Peyer's patch (tissue), 4 donors: ENCODE measurements around the gene ZSWIM3. TPM values are rescaled to one million over a fixed set of nuclear protein-coding genes. Genes with fewer than 3 reads are reported as not detected.
A peak's percentile ranks its signal among the peaks of the same experiment; 100 is the strongest.

ENCODE experiments used
- DNase-seq, 3 donors: peaks; one replicate each; pipeline ENCODE4 v3.0.0-alpha.2; 2017 to 2019
- H3K27ac ChIP-seq, 4 donors: fragments of 200-600 bp; sonication (generic); one replicate each; pipeline ENCODE4 v1.5.1; 2016 to 2019
- H3K27me3 ChIP-seq, 2 donors: fragments of 200-600 bp; sonication (generic); one replicate each; pipeline ENCODE4 v1.5.1; 2019
- H3K36me3 ChIP-seq, 3 donors: fragments of 200-600 bp; sonication (generic); one replicate each; pipeline ENCODE4 v1.5.1; 2016 to 2019
- H3K4me1 ChIP-seq, 4 donors: fragments of 200-600 bp; sonication (generic); one replicate each; pipeline ENCODE4 v1.5.1; 2016 to 2019
- H3K4me3 ChIP-seq, 4 donors: fragments of 200-600 bp; sonication (generic); 1 replicate in 3 of 4; 2 replicates in 1 of 4; pipeline ENCODE4 v1.5.1; 2016 to 2019; ENCODE audit warnings: mild to moderate bottlenecking in 1 of 4
- H3K9me3 ChIP-seq, 4 donors: fragments of 200-600 bp; sonication (generic); one replicate each; pipeline ENCODE4 v1.5.1; 2016 to 2019; ENCODE audit warnings: mild to moderate bottlenecking in 1 of 4
- POLR2A ChIP-seq, 2 donors: fragments of 450-650 bp; IDR thresholded peaks; one replicate each; pipeline ENCODE4 v1.5.1; 2017; ENCODE audit warnings: antibody characterized with exemption in 2 of 2, mild to moderate bottlenecking in 2 of 2, moderate library complexity in 2 of 2
- total RNA-seq, 4 donors: library from RNA; depleted of rRNA; stranded (reverse); fragments of >200 nt; gene quantifications; one replicate each; pipeline ENCODE4 v1.1.0, GENCODE V29; 2016
- TF ChIP-seq, protein P1 (sequence below), 6 experiments: fragments of 450-650 bp in 4 of 6; fragments of 200-600 bp in 2 of 6; sonication (generic) in 1 of 6; IDR thresholded peaks; one replicate each; pipeline ENCODE4 v1.5.1; 2017 to 2019; ENCODE audit warnings: antibody characterized with exemption in 6 of 6, mild to moderate bottlenecking in 3 of 6, moderate library complexity in 1 of 6

The ZSWIM3 gene
- total RNA-seq, 4 donors from 2014 or later: 2.5 to 9.1 (median 4.6) TPM

DNA sequence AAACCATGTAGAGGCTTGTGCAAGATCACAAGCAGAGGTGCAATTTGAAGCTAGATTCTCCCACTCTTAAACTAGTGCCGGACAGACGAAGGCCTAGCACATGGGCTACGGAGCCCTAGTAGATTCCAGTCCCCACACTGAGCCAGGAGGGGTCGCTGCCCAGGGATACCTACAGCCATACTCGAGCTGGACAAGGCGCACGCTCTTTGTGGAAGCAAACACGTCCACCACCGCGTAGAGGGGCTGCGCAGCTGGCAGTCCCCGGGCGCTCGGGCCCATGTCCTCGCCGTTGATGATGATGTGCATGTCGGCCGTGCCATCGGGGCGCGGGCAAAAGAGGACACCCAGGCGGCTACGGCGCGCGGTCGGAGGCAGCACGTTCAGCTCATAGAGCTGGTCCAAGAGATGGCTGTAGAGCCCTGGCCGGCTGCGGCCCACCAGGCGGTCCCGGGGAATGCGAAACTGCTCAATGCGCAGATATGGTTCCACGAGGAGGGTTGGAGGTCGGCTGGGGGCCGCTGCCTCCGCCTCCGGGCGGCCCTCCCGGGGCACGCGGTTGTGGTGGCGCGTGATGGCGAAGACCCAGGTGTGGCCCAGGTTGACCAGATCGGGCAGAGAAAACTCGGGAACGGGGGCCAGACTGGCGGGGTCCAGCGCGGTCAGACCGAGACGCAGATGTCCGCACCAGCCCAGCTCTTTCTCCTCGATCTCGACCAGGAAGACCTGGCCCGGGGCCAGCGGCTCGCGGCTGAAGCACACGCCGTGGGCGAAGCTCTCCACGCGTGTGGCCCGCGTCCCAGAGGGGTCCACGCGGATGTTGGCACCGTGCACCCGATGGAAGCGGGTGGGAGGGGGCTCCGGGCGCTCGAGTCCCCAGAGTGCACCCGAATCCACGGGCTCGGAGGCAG, 32.9 kb downstream of the ZSWIM3 start:
- peaks cover 0 to 38% (median 0%) of the 10 kb centered on the region in 3 donors for H3K36me3 ChIP-seq
- H3K27me3 ChIP-seq: no peaks in the 10 kb centered on the region
- DNase-seq: peak; percentile 82 to 89 (median 83)
- H3K4me1 ChIP-seq: peaks cover 0 to 42% (median 11%) of the 10 kb centered on the region in 4 donors
- peak overlapping the region; percentile 72 to 92 (median 84) for H3K27ac ChIP-seq
- peak overlapping the region; percentile 71 to 89 (median 88) for H3K4me3 ChIP-seq
- no peaks in the 10 kb centered on the region for H3K9me3 ChIP-seq
- TF ChIP-seq POLR2A (IDR thresholded peaks at IDR 0.05): peak in 1 of 2 donors; percentile 9
- TF ChIP-seq, protein P1, sequence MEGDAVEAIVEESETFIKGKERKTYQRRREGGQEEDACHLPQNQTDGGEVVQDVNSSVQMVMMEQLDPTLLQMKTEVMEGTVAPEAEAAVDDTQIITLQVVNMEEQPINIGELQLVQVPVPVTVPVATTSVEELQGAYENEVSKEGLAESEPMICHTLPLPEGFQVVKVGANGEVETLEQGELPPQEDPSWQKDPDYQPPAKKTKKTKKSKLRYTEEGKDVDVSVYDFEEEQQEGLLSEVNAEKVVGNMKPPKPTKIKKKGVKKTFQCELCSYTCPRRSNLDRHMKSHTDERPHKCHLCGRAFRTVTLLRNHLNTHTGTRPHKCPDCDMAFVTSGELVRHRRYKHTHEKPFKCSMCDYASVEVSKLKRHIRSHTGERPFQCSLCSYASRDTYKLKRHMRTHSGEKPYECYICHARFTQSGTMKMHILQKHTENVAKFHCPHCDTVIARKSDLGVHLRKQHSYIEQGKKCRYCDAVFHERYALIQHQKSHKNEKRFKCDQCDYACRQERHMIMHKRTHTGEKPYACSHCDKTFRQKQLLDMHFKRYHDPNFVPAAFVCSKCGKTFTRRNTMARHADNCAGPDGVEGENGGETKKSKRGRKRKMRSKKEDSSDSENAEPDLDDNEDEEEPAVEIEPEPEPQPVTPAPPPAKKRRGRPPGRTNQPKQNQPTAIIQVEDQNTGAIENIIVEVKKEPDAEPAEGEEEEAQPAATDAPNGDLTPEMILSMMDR (IDR thresholded peaks at IDR 0.05): peak; percentile 15 to 62 (median 54)

DNA sequence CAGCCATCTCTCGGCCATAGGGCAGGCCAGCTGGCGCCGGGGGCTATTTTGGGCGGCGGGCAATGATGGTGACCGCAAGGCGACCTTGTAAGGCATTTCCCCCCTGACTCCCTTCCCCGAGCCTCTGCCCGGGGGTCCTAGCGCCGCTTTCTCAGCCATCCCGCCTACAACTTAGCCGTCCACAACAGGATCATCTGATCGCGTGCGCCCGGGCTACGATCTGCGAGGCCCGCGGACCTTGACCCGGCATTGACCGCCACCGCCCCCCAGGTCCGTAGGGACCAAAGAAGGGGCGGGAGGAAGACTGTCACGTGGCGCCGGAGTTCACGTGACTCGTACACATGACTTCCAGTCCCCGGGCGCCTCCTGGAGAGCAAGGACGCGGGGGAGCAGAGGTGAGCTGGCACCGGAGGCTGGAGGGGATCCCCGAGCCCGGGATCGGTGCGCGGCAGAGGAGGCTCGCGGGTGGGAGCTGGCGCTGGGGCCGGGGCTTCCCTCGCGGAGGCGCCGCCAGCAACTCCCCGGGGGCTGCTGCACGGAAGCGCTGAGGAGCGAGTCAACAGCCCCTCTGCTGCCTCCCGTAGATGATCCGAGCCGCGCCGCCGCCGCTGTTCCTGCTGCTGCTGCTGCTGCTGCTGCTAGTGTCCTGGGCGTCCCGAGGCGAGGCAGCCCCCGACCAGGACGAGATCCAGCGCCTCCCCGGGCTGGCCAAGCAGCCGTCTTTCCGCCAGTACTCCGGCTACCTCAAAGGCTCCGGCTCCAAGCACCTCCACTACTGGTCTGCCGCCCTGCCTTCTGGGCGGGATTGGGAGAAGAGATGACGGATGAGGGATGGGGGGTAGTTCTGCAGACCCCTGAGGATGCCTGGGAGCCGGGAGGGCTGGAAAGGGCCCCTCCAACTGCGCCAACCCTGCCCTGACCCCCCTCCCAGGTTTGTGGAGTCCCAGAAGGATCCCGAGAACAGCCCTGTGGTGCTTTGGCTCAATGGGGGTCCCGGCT, 33.9 kb downstream of the ZSWIM3 start, which contains the start of the genes CTSA and NEURL2:
Gene CTSA, plus strand, starts transcription at position 351 of the 999 bp plus-strand sequence. Its CDS starts 234 bp downstream, at position 585.
Gene NEURL2, minus strand, starts transcription at position 224 of the 999 bp plus-strand sequence. Its CDS starts 217 bp downstream, at position 7.
- peak within 1 kb of the TSS; percentile 72 to 92 (median 84) for H3K27ac ChIP-seq
- H3K27me3 ChIP-seq: no peaks in the 10 kb centered on the region
- no peaks in the 10 kb centered on the region for H3K9me3 ChIP-seq
- peak; percentile 96 to 98 (median 98) for DNase-seq
- peaks cover 0 to 39% (median 0%) of the 10 kb centered on the region in 3 donors for H3K36me3 ChIP-seq
- H3K4me1 ChIP-seq: peaks cover 0 to 38% (median 11%) of the 10 kb centered on the region in 4 donors
- TF ChIP-seq, protein P1 (IDR thresholded peaks at IDR 0.05): peak in 2 of 6 experiments; percentile 2 to 7
- TF ChIP-seq POLR2A (IDR thresholded peaks at IDR 0.05): peak; percentile 65 to 70
- H3K4me3 ChIP-seq: peak within 1 kb of the TSS; percentile 71 to 89 (median 88)

DNA sequence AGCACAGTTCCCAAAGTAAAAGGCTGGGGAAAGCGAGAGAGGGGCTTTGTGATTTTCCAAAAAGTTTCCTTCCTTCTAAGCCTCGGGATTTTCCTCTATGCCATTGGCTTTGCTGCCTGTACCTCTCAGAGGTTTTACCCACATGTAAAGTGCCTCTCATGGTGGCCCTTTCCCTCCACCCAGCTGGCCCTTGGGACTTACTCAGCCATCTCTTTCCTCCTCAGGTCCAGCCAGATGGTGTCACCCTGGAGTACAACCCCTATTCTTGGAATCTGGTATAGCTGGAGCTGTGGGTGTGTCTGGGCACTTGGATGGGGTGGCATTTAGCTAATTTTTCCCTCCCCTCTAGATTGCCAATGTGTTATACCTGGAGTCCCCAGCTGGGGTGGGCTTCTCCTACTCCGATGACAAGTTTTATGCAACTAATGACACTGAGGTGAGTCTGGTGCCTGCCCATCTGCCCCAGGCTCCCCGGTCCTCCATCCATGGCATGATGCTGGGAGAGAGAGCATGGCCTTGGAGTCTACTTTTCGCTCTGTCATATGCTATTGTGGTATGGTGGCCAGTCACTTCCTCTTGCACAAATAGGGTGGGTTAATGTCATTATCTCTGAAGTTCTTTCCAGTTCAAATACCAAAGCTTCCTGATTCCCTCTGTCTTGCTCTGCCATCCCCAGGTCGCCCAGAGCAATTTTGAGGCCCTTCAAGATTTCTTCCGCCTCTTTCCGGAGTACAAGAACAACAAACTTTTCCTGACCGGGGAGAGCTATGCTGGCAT, 34.8 kb downstream of the ZSWIM3 start:
- Histone ChIP-seq H3K27ac (peak overlapping the region in 3 of 4 donors; percentile 83 to 92 (median 84)), H3K27me3 (no peaks in the 10 kb centered on the region), H3K4me3 (peak overlapping the region; percentile 71 to 89 (median 88)), H3K36me3 (peaks cover 0 to 43% (median 0%) of the 10 kb centered on the region in 3 donors), H3K4me1 (peaks cover 0 to 38% (median 11%) of the 10 kb centered on the region in 4 donors), H3K9me3 (no peaks in the 10 kb centered on the region)
- DNase-seq: no peak
- TF ChIP-seq POLR2A (IDR thresholded peaks at IDR 0.05): no peak
- TF ChIP-seq, protein P1 (IDR thresholded peaks at IDR 0.05): no peak

DNA sequence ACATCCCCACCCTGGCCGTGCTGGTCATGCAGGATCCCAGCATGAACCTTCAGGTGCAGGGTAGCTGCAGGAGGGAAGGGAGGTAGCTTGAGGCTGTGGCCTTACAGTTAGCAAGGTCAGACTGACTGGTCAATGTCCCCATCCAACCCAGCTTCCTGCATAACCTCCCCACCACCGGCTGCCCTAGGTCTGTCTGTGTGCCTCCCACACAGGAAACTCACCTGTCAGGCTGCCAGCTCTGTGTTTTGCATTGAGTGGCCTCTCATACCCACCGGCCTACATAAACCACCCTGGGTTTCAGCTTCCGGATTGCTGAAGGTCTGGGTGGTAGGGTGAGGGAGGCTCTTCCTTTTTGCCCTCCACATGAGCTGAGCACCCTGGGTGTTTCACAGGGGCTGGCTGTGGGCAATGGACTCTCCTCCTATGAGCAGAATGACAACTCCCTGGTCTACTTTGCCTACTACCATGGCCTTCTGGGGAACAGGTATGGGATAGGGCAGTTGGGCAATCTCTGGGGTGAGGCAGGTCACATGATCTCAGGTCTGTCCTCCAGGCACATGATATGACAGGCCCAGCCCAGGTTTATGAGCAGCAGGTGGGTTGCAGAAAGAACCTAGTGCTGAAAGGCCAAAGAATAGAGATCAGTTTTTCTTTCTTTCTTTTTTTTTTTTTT, 35.5 kb downstream of the ZSWIM3 start:
- TF ChIP-seq POLR2A (IDR thresholded peaks at IDR 0.05): peak in 1 of 2 donors; percentile 19
- TF ChIP-seq, protein P1 (IDR thresholded peaks at IDR 0.05): no peak
- H3K9me3 ChIP-seq: no peaks in the 10 kb centered on the region
- no peaks in the 10 kb centered on the region for H3K27me3 ChIP-seq
- peaks cover 0 to 38% (median 11%) of the 10 kb centered on the region in 4 donors for H3K4me1 ChIP-seq
- peak overlapping the region in 1 of 4 donors; percentile 71 for H3K4me3 ChIP-seq
- peak overlapping the region; percentile 28 to 92 (median 47) for H3K27ac ChIP-seq
- DNase-seq: peak in 2 of 3 donors; percentile 68 to 73
- H3K36me3 ChIP-seq: peaks cover 0 to 50% (median 0%) of the 10 kb centered on the region in 3 donors
